Stimulated activated CD8-positive, alpha-beta memory T cell treated with anti-CD3 and anti-CD28 coated beads, Interleukin-12 subunit alpha, Interleukin-12 subunit beta, amount 100 ng/mL, for 4 hours (primary cell): ENCODE measurements around the gene ZC3H8.
"Not testable (repeated sequence)": the region's sequence is repeated elsewhere in the genome, so short reads cannot be mapped to it uniquely, and the experiment has no call there.

Experiments
- DNase-seq: peaks from one replicate; pipeline ENCODE4 v3.0.0-alpha.2; 2020; ENCODE audit warnings: low read depth

The ZC3H8 gene

DNA sequence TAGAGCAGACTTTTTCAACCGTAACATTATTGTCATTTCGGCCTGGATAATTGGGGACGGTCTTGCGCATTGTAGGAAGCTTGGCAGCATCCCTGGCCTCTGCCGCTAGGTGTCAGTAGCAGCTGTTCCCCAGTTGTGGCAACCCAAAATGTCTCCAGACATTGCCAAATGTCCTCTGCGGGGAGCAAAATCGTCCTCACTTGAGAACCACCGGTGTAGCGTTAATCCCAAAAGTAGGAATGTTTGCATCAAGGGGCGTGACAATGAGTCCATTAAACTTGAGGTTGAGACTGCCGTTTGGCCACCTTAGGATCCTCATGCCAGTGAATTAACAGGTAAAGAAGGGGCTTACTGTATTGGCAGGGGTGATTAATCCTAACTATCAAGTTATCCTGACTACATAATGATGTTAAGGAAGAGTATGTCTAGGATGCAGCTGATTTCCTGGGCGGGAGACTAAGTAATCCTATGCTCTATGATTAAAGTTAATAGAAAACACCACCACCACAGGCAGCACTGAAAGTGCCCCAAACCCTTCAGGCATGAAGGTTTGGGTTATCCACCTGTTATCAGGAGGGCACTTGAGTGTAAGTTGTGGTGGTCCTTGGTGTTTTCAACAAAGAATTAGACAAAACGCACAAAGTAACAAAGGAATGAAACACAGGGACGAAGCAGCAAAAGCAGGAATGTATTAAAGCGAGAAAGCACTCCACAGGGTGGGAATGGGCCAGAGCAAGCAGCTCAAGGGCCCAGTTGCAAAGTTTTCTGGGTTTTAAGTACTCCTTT, 4.9 kb upstream of the ZC3H8 start:
- DNase-seq, result peak; percentile 60

GRCh38 chr2:112257575-112257974, 2.7 kb upstream of the ZC3H8 start:
- no peak for DNase-seq

DNA sequence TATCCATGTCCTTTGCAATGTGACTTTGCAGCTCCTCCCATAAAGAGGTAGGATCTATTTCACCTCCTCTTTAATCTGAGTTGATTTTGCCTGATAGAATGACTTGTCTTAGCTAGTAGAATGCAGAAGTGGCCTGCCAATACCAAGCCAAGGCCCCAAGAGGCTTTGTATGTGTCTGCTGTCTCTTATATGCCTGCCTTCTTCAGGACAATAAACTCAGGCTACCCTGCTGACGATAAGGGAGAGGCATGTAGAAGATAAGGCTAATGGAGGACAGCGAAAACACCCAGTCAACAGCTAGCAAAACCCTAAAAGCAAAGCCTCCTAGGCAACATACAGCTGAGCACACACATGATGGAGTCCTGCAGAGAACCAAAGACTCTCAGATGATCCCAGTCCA, 1.8 kb upstream of the ZC3H8 start:
- DNase-seq, result no peak

GRCh38 chr2:112255875-112256274, 1.0 kb upstream of the ZC3H8 start:
- DNase-seq, result no peak

DNA sequence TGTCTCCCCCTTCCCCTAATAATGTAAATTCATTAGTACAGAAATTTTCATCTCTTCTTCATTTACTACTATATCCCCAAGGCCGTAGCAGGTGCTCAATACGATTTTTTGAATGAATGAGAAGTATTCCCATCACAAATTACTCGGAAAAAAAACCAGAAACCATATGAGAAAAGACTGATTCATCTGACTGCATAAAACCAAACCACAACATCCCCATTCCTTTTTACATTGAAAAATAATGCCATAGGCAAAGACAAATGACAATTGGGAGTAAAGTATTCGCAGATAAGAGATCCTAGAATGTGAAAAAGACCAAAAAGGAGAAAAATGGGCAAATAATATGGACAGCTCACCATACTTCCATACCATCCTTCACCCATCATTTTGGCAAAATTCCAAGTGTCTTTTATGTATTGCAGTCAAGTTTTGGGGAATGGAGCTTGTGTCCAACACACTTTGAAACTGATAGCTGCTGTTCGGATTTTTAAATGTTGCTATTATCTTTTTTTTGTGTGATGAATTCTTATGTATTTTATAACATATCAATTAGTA, 1.5 kb downstream of the ZC3H8 start:
- no peak for DNase-seq

DNA sequence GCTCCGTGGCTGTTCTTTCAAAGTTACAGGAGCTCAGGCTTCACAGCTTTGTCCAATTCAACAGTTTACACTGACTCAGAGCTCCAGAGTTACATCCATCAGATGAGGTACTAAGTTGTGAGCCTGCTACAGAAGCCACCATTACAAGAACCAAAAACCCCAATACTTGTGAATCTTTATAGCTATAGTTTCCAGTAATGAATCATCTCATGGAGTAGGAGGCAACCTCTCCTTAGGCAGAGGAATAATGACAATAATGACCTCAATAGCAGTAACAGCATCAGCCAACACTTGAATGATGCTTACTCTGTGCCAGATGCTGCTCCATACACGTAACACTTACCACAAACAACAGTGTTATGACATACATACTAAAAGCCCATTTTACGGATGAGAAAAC, 3.6 kb downstream of the ZC3H8 start:
- no peak for DNase-seq

DNA sequence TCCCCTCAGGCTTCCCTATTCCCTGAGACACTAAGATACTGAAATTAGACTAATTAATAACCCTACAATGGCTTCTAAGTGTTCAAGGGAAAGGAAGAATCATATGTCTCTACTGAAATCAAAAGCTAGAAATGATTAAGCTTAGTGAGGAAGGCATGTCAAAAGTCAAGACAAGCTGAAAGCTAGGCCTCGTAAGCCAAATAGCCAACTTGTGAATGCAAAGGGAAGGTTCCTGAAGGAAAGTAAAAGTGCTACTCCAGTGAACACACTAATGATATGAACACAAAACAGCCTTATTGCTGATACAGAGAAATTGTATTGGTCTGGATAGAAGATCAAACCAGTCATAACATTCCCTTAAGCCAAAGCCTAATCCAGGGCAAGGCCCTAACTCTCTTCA, 10.0 kb downstream of the ZC3H8 start:
- DNase-seq, result no peak

DNA sequence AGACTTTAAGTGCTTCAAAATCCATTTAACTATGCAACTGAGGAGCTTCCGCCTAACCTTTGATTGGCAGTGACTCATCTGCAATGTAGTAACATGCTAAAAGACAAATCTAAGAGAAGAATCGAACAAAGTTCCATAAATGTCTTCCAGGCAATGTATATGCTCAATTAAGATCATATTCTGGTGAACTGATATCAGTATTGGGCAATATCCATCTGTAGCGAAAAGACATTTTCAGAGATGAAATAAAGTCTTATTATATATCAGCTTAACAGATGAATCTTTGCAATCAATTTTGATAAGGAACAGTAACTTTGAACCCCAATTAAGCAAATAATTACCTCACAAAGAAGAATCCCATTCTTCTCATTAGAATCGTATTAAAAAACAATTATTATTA, 11.6 kb downstream of the ZC3H8 start:
- no peak for DNase-seq

DNA sequence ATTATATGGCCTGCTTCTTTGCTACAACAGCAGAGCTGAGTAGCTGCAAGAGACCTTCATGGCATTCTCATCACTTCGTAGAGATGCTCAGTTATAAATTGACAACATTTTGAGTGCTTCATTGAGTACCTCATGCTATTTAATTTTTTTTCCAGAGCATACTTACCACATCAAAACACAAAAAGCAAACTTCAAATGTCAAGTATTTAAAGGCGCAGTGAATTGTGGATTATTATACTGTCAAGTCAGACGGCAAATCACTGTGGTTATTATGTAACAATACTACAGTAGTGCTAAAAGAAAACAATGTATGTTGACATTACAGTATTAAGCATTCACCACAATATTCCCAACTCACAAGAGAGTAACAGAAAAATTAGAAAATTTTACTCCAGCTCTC, 12.5 kb downstream of the ZC3H8 start:
- DNase-seq, result no peak

DNA sequence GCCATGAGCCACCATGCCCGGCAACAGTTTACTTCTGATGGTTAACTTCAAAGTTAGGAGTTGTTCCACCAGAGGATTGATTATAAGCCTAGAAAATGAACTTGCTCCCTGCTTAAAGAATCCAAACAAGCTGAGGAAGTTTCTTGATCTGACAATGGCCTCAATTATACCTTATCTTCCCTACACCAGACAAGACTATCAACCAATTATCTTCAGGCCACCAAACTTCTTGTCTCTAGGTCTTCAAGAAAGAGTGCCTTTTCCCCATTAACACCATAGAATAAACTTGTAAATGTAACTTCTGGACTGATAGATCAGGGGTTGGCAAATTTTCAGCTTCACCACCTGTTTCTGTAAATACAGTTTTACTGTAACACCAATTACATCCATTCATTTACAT, 15.0 kb downstream of the ZC3H8 start:
- DNase-seq, result no peak

GRCh38 chr2:112230371-112230770, 24.5 kb downstream of the ZC3H8 start:
- no peak for DNase-seq

GRCh38 chr2:112229348-112229747, 25.5 kb downstream of the ZC3H8 start:
- no peak for DNase-seq

DNA sequence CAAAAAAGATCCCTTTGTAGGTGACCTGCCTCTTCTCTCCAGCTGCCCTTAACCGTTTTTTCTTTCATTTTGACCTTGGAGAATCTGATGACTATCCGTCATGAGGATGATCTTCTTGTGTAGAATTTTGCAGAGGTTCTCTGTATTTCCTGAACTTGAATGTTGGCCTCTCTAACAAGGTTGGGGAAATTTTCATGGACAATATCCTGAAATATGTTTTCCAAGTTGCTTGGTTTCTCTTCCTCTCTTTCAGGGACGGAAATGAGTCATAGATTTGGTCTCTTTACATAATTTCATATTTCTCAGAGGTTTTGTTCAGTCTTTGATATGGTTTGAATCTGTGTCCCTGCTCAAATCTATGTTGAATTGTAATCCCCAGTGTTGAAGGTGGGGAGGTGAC, 34.0 kb downstream of the ZC3H8 start:
- DNase-seq, result no peak

GRCh38 chr2:112220186-112220585, 34.7 kb downstream of the ZC3H8 start:
- DNase-seq, result no peak

- DNase-seq, result no peak
These were observed 37.0 kb downstream of the ZC3H8 start for GRCh38 chr2:112217854-112218253.

DNA sequence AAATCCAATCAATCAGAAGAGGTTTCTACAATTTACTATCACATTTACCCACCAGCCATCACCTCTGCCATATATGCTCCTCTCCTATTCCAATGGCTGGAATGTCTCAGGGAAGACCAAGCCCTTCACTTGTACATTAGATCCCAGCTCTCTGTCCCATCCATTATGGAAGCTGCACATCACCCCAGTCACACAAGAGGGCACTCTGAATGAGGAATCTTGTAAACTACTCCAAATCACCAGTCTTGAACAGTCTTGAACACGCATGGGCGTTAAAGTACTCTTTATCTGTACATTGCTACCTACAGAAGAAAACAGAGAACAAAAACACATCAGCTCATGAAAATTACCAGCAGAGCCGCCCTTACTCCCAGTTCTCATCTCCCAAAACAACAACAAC, 38.7 kb downstream of the ZC3H8 start:
- no peak for DNase-seq

DNA sequence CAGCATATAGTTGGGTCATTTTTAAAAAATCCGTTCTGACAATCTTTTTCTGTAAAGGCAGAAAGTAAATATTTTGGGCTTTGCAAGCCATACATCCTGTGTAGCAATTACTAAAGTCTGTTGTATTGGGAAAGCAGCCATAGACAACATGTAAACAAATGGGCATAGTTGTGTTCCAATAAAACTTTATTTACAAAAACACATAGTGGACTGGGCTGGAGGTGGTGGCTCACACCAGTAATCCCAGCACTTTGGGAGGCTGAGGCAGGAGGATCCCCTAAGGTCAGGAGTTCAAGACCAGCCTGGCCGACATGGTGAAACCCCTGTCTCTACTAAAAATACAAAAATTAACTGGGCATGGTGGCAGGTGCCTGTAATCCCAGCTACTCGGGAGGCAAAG, 46.9 kb downstream of the ZC3H8 start:
- not testable (repeated sequence) for DNase-seq

DNA sequence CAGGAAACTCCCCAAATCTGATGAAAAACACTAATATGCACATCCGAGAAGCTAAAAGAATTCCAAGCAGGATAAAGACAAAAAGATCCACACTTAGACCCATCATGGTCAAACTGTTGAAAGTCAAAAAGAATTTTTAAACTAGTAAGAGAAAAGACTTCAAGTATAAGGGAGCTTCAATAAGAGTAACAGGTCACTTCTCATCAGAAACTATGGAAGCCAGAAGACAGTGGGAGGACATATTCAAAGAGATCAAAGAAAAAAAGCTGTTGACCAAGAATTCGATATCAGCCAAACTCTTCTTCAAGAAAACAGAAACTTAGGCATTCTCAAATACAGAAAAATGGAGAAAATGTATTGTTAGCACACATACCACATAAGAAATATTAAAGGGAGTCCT, 50.4 kb downstream of the ZC3H8 start:
- DNase-seq, result no peak

- no peak for DNase-seq
These were observed 53.0 kb downstream of the ZC3H8 start for GRCh38 chr2:112201696-112202430.

DNA sequence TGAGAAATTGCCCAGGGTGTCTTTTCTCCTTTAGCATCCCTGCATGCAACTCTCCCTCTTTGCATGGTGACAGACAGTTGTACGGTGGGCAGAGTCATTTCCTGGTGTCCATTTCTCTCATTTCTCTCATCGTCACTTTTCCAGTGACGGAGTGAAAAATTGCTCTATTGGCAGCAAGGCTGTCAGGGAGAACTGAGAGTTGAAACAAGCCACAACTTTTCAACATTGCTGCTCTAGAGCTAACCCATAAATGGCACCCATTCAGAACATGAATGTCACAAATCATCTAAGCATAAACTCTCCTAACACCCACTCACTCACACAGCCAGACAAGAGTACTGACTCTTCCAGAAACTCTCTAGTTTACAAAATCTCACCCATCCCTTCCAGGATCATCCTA, 55.7 kb downstream of the ZC3H8 start:
- no peak for DNase-seq

- DNase-seq, result no peak
These were observed 56.1 kb downstream of the ZC3H8 start for GRCh38 chr2:112198780-112199179.

DNA sequence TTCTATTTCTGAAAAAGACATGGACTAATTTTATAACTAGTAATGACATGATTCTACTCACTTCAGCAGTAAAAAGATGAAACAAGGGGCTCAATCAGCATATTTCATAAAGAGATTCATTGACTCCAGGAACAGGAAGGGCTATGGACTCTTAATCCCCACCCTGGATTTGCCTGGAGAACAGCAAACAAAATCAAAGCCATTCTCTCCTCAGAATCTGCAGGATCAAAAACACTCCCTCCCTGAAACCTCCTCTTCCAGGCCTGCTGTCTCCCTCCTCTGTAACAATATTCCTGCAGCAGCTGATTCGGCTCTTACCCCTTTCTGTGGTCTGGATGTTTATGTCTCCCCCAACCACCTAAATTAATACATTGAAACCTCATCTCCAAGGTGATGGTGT, 57.0 kb downstream of the ZC3H8 start:
- DNase-seq, result no peak

DNA sequence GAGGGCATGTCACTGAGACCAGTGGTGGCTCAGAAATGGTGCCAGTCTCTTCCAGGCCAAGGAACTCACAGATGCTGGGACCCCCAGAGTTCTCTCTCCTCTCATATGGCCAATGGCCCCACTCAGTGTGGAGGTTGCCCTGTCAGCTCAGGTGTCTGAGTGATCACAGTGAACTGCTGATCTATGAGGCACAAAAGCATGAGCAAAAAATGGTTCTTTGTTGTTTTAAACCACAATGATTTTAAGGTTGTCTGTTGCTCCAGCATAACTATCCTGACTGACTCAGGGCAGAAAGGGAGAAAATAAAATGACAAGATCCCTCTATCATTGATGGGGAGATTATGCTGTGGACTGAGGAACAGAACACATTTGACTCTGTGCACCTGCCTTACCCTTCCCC, 58.9 kb downstream of the ZC3H8 start:
- DNase-seq, result no peak
